Hepatic stellate cell (primary cell): Measurements from ENCODE around the gene STUB1.

Experiments used
- DNase-seq: peaks from one replicate; pipeline ENCODE4 v3.0.0; 2011; ENCODE audit warnings: low spot score

STUB1 gene

GRCh38 chr16:694863-695354, 14.7 kb downstream of the STUB1 start:
- no peak for DNase-seq

GRCh38 chr16:695355-696089, 15.3 kb downstream of the STUB1 start:
- no peak for DNase-seq

GRCh38 chr16:698911-699671, 18.9 kb downstream of the STUB1 start:
- DNase-seq, result no peak

GRCh38 chr16:700684-701584, 20.7 kb downstream of the STUB1 start:
- no peak for DNase-seq

- no peak for DNase-seq
Measured at GRCh38 chr16:702341-702740, 22.1 kb downstream of the STUB1 start.

GRCh38 chr16:703406-703805, 23.2 kb downstream of the STUB1 start:
- no peak for DNase-seq

- no peak for DNase-seq
Measured at GRCh38 chr16:704047-704446, 23.8 kb downstream of the STUB1 start.

GRCh38 chr16:704552-705380, 24.6 kb downstream of the STUB1 start:
- no peak for DNase-seq

GRCh38 chr16:705431-706188, 25.4 kb downstream of the STUB1 start, which contains the start of gene FBXL16:
Gene FBXL16 (minus strand): TSS chr16:705801. CDS start chr16:697405, 8,396 bp downstream.
- no peak for DNase-seq

GRCh38 chr16:706189-707061, 26.2 kb downstream of the STUB1 start:
- no peak for DNase-seq

- DNase-seq, result no peak
Measured at GRCh38 chr16:707062-707538, 26.9 kb downstream of the STUB1 start.

- DNase-seq, result no peak
Measured at GRCh38 chr16:708019-708418, 27.8 kb downstream of the STUB1 start.

- no peak for DNase-seq
Measured at GRCh38 chr16:708959-709358, 28.7 kb downstream of the STUB1 start.

- DNase-seq, result peak; percentile 99
Measured at GRCh38 chr16:709566-710499, 29.6 kb downstream of the STUB1 start.

- DNase-seq, result no peak
Measured at GRCh38 chr16:710500-711075, 30.4 kb downstream of the STUB1 start.

- no peak for DNase-seq
Measured at GRCh38 chr16:711084-711483, 30.9 kb downstream of the STUB1 start.

- DNase-seq, result peak; percentile 91
Measured at GRCh38 chr16:711548-712320, 31.5 kb downstream of the STUB1 start.
